ENCODE measurements around the gene CATSPERE. TPM values are rescaled to one million over a fixed set of nuclear protein-coding genes. Genes with fewer than 3 reads are reported as not detected.

CATSPERE gene
- total and polyA plus RNA-seq, 2 donors (not counting 3 experiments of a cell fraction or from before 2014, with no cell fraction given): 0.61 to 1.9 TPM

- FAIRE-seq (no peak), DNase-seq (ENCODE audit: low read depth, low spot score) (no peak)
- BruUV-seq (replicated peaks): no TSS peak
- dilution Hi-C loops (cut with MboI; ENCODE audit: extremely low pct_ligation_motif_present, low sequenced_read_pairs) (no loop called here), intact Hi-C loops (cut with micrococcal nuclease) (no loop called here)
- no peak overlapping the region for H3K27ac ChIP-seq (ENCODE audit: insufficient read depth, low read depth, low read length)
- H2AFZ ChIP-seq (ENCODE audit: low read depth, low read length): no peak overlapping the region
- no peaks in the 10 kb centered on the region for H3K36me3 ChIP-seq (ENCODE audit: control insufficient read depth in 2 of 2, extremely low read depth in 1 of 2, insufficient read depth in 2 of 2, low read length in 2 of 2)
- CTCF ChIA-PET: interaction anchor here (1.2 kb wide), 1 partner anchor 182 kb away, joined by 3 read pairs; no protein-coding TSS in a partner anchor
- POLR2A ChIA-PET: no interaction called here
- no peaks in the 10 kb centered on the region for H4K20me1 ChIP-seq (replicated peaks; ENCODE audit: control insufficient read depth, extremely low read depth, insufficient read depth, low read length)
- no peaks in the 10 kb centered on the region for H3K9me1 ChIP-seq (replicated peaks; ENCODE audit: control insufficient read depth, extremely low read depth, insufficient read depth, low read length)
- H3K4me1 ChIP-seq (ENCODE audit: control insufficient read depth, extremely low read depth, insufficient read depth, low read length): no peaks in the 10 kb centered on the region
- H3K4me2 ChIP-seq (ENCODE audit: insufficient read depth, low read length): no peak overlapping the region
- H3K9me3 ChIP-seq (replicated peaks; ENCODE audit: control insufficient read depth, insufficient read depth, low read length): no peaks in the 10 kb centered on the region
- no peak overlapping the region for H3K4me3 ChIP-seq (replicated peaks in 1 of 3; ENCODE audit: insufficient read depth in 1 of 3, low read depth in 1 of 3, low read length in 3 of 3)
- H3K79me2 ChIP-seq (ENCODE audit: control insufficient read depth, insufficient read depth, low read length): no peaks in the 10 kb centered on the region
- TF ChIP-seq MYC (IDR thresholded peaks at IDR 0.05; ENCODE audit: low read depth, low read length) (no peak), EZH2 (IDR thresholded peaks at IDR 0.05; ENCODE audit: borderline replicate concordance, low read depth, low read length, severe bottlenecking) (no peak), CTCF (IDR thresholded peaks at IDR 0.05; ENCODE audit: extremely low read depth in 1 of 2, insufficient read depth in 1 of 2, low read depth in 1 of 2, low read length in 2 of 2) (no peak), JUN (IDR thresholded peaks at IDR 0.05; ENCODE audit: borderline replicate concordance, insufficient read depth, insufficient read length, low read depth) (no peak), GATA2 (IDR thresholded peaks at IDR 0.05; ENCODE audit: insufficient read depth, insufficient read length, low read depth, low read length) (no peak), FOS (IDR thresholded peaks at IDR 0.05; ENCODE audit: borderline replicate concordance, insufficient read depth, low read length) (no peak), POLR2AphosphoS5 (IDR thresholded peaks at IDR 0.05; ENCODE audit: insufficient read depth, low read depth, low read length) (no peak), POLR2A (IDR thresholded peaks at IDR 0.05; ENCODE audit: low read depth, low read length) (no peak), MAX (IDR thresholded peaks at IDR 0.05; ENCODE audit: insufficient read depth, insufficient read length) (no peak)
- no peaks in the 10 kb centered on the region for H3K27me3 ChIP-seq (ENCODE audit: control insufficient read depth in 2 of 2, insufficient read depth in 2 of 2, low read length in 2 of 2)
- no peak overlapping the region for H3K9ac ChIP-seq (replicated peaks; ENCODE audit: extremely low read depth, insufficient read depth, low read length)
These were observed 153.2 kb downstream of the CATSPERE start for GRCh38 chr1:244614113-244614836.

All from endothelial cell of umbilical vein (primary cell).